Caco-2 (cell line): ENCODE results near the gene KRT15. TPM values are rescaled to one million over a fixed set of nuclear protein-coding genes. Genes with fewer than 3 reads are reported as not detected.

Experiments
- BruUV-seq: library from RNA; stranded (reverse); fragments of 400-500 nt; replicated peaks from 2 replicates; lab custom pipeline; 2021; lab: Mats Ljungman, UMichigan
- CTCF ChIA-PET: fragments of 300-600 bp; sonication (Branson Sonifier 250); formaldehyde crosslinking; loops from one replicate; lab custom pipeline; 2022; ENCODE audit warnings: antibody characterized with exemption; lab: Charles Lee
- POLR2A ChIA-PET: fragments of 300-600 bp; sonication (Branson Sonifier 250); formaldehyde crosslinking; loops from one replicate; lab custom pipeline; 2022; ENCODE audit warnings: antibody characterized with exemption; lab: Charles Lee
- DNase-seq, 2 experiments: peaks; one replicate each; pipeline versions ENCODE4 v3.0.0 to v3.0.0-alpha.2; 2020 to 2022
- H3K27me3 ChIP-seq: replicated peaks from 2 replicates; pipeline ENCODE4 v1.6.0; 2011; ENCODE audit warnings: low read length; ENCODE audit not compliant: control insufficient read depth, insufficient read depth
- H3K36me3 ChIP-seq: 2 replicates; pipeline ENCODE4 v1.5.1; 2011; ENCODE audit warnings: low read length; ENCODE audit not compliant: control insufficient read depth, insufficient read depth
- H3K4me1 ChIP-seq: fragments of 250-450 bp; sonication (Bioruptor Pico); 2 replicates; pipeline ENCODE4 v1.5.1; 2020; ENCODE audit warnings: mild to moderate bottlenecking
- H3K4me3 ChIP-seq: 2 replicates; pipeline ENCODE4 v1.5.1; 2011; ENCODE audit warnings: low read depth, mild to moderate bottlenecking, control low read depth, low read length
- H3K9me3 ChIP-seq: fragments of 250-450 bp; sonication (Bioruptor Pico); 2 replicates; pipeline ENCODE4 v1.5.1; 2020; ENCODE audit warnings: mild to moderate bottlenecking, moderate library complexity
- H3K27ac Mint-ChIP-seq: one replicate; pipeline ENCODE4 v1.8.0; 2022; ENCODE audit warnings: mixed read lengths; ENCODE audit not compliant: unreplicated experiment
- H3K27me3 Mint-ChIP-seq: one replicate; pipeline ENCODE4 v1.8.0; 2022; ENCODE audit warnings: mixed read lengths; ENCODE audit not compliant: insufficient read depth, unreplicated experiment
- H3K36me3 Mint-ChIP-seq: one replicate; pipeline ENCODE4 v1.8.0; 2022; ENCODE audit warnings: mild to moderate bottlenecking, mixed read lengths; ENCODE audit not compliant: insufficient read depth, unreplicated experiment
- H3K4me1 Mint-ChIP-seq: one replicate; pipeline ENCODE4 v1.8.0; 2022; ENCODE audit warnings: low read depth, mixed read lengths; ENCODE audit not compliant: unreplicated experiment
- H3K4me3 Mint-ChIP-seq: one replicate; pipeline ENCODE4 v1.8.0; 2022; ENCODE audit warnings: mild to moderate bottlenecking, moderate library complexity, mixed read lengths; ENCODE audit not compliant: unreplicated experiment
- H3K9me3 Mint-ChIP-seq: one replicate; pipeline ENCODE4 v1.8.0; 2022; ENCODE audit warnings: mixed read lengths; ENCODE audit not compliant: unreplicated experiment
- CTCF ChIP-seq, 2 experiments: fragments of 200-600 bp in 1 of 2; IDR thresholded peaks; 1 replicate in 1 of 2; 2 replicates in 1 of 2; pipeline versions ENCODE4 v1.5.1 to v1.8.0; 2011 to 2022; ENCODE audit warnings: antibody characterized with exemption in 1 of 2, control low read depth in 1 of 2, inconsistent platforms in 1 of 2, low read depth in 1 of 2, low read length in 1 of 2, mild to moderate bottlenecking in 1 of 2, moderate library complexity in 1 of 2; ENCODE audit not compliant: insufficient read depth in 1 of 2, severe bottlenecking in 1 of 2, unreplicated experiment in 1 of 2
- intact Hi-C: fragments of 100-400 bp; cut with micrococcal nuclease; formaldehyde crosslinking; loops from one replicate; pipeline ENCODE4 v1.10.0; 2022; ENCODE audit not compliant: unreplicated experiment
- total RNA-seq: library from RNA; stranded (reverse); gene quantifications from 2 replicates; pipeline ENCODE4 v1.2.3, GENCODE V29; 2022

Gene KRT15
- total RNA-seq, 1 experiment from 2014 or later: 5.3 TPM

DNA sequence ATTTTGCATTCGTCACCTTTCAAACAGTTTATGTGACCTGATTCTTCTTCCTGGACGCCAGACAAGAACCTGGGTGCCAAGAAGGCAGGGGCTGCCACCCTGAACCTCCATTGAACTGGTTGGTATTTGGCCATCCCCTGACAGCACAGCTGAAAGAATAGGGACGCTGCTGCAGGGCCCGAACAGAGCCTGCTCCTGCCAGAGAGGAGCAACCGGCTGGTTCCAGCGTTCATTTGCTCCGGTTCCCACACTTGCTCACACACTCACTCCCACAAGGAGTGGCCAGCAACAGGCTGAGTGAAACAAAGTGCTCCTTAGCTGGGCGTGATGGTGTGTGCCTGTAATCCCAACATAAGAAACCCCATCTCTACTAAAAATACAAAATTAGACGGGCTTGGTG, 38.2 kb upstream of the KRT15 start:
- Mint-ChIP-seq H3K27me3 (peaks cover 3% of the 10 kb centered on the region), H3K9me3 (no peaks in the 10 kb centered on the region), H3K27ac (no peak overlapping the region), H3K36me3 (no peaks in the 10 kb centered on the region), H3K4me1 (peaks cover 18% of the 10 kb centered on the region), H3K4me3 (no peak overlapping the region)
- BruUV-seq: no TSS peak
- ChIA-PET POLR2A (no interaction called here), CTCF (interaction anchor here (1.7 kb wide), 1 partner anchor 92 kb away, joined by 4 read pairs; no protein-coding TSS in a partner anchor)
- Histone ChIP-seq H3K36me3 (no peaks in the 10 kb centered on the region), H3K27me3 (no peaks in the 10 kb centered on the region), H3K9me3 (no peaks in the 10 kb centered on the region), H3K4me1 (peaks cover 8% of the 10 kb centered on the region; the same call in 1 of the 2 replicates), H3K4me3 (no peak overlapping the region)
- intact Hi-C loops: no loop called here
- no peak for DNase-seq
- TF ChIP-seq CTCF (IDR thresholded peaks at IDR 0.05; ENCODE audit: insufficient read depth in 1 of 2, low read depth in 1 of 2, low read length in 1 of 2, severe bottlenecking in 1 of 2, unreplicated experiment in 1 of 2): no peak

DNA sequence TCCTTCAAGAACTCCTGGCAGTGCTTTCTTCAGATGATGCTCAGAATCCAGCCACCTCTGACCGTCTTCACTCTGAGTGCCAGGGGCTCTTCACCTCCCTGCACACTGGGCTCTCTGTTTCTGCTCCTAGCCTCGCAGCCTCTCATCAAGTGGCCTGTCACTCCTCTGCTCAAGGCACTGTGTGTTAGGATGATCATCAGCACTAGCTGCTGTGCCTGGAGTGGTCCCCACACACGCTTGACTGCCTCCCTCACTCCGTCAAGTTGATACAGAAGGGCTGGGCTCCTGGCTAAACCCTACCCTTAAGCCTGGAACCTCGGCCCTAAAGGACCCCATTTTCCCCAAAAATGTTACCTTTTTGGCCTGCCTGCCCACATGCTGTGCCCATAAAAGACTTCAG, 37.6 kb upstream of the KRT15 start:
- DNase-seq: no peak
- Histone ChIP-seq H3K4me3 (no peak overlapping the region), H3K4me1 (peaks cover 8% of the 10 kb centered on the region; the same call in 1 of the 2 replicates), H3K36me3 (no peaks in the 10 kb centered on the region), H3K9me3 (no peaks in the 10 kb centered on the region), H3K27me3 (no peaks in the 10 kb centered on the region)
- peaks cover 3% of the 10 kb centered on the region for H3K27me3 Mint-ChIP-seq
- no peak for TF ChIP-seq CTCF (IDR thresholded peaks at IDR 0.05; ENCODE audit: insufficient read depth in 1 of 2, low read depth in 1 of 2, low read length in 1 of 2, severe bottlenecking in 1 of 2, unreplicated experiment in 1 of 2)
- H3K27ac Mint-ChIP-seq: no peak overlapping the region
- POLR2A ChIA-PET: no interaction called here
- no peak overlapping the region for H3K4me3 Mint-ChIP-seq
- H3K4me1 Mint-ChIP-seq: peaks cover 18% of the 10 kb centered on the region
- CTCF ChIA-PET: no interaction called here
- H3K9me3 Mint-ChIP-seq: no peaks in the 10 kb centered on the region
- intact Hi-C loops: no loop called here
- no peaks in the 10 kb centered on the region for H3K36me3 Mint-ChIP-seq
- BruUV-seq: no TSS peak

DNA sequence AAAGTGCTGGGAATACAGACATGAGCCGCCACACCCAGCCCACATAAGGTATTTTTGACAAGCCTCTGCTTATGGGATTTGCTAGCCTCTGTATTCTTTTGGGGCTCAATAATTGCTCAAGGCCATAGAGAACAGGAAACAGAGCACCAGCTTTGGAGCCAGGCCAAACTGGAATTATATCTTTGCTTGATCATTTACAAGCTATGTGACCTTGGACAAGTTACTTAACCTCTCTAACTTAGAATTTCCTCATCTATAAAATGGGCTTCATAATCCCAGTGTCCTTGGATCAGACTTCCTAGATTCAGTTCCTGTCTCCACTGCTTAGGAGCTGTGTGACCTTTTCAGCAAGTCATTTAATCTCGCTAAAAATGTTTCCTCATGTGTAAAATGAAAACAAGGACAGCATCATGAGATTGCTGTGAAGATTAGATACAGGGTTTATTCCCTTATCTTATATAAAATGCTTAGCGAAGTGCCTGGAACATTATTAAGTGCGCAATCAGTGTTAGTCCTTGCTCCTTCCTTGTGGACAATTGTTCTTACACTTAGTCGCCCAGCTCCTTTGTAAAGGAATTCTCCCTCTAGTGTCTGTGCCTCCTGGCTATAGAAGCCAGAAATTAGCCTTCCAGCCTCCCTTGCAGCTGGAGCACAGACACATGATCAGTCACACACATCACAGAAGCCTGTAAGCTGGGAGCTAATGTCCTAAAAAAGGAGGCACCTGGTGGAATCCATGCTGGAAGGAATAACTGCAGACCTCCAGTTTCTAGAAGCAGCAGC, 36.6 kb upstream of the KRT15 start:
- CTCF ChIA-PET: interaction anchor here (1.3 kb wide), 1 partner anchor 33 kb away, joined by 4 read pairs; no protein-coding TSS in a partner anchor
- DNase-seq: no peak
- no peak overlapping the region for H3K4me3 ChIP-seq
- H3K36me3 ChIP-seq: no peaks in the 10 kb centered on the region
- H3K9me3 ChIP-seq: no peaks in the 10 kb centered on the region
- Mint-ChIP-seq H3K4me1 (peaks cover 19% of the 10 kb centered on the region), H3K4me3 (no peak overlapping the region), H3K27me3 (peaks cover 3% of the 10 kb centered on the region), H3K9me3 (no peaks in the 10 kb centered on the region), H3K36me3 (no peaks in the 10 kb centered on the region), H3K27ac (no peak overlapping the region)
- peaks cover 10% of the 10 kb centered on the region; the same call in 1 of the 2 replicates for H3K4me1 ChIP-seq
- POLR2A ChIA-PET: interaction anchor here (1.0 kb wide), 1 partner anchor 27 kb away, joined by 5 read pairs; the partner anchor contains the start of gene KRT19
- TF ChIP-seq CTCF (IDR thresholded peaks at IDR 0.05; ENCODE audit: insufficient read depth in 1 of 2, low read depth in 1 of 2, low read length in 1 of 2, severe bottlenecking in 1 of 2, unreplicated experiment in 1 of 2): no peak
- no peaks in the 10 kb centered on the region for H3K27me3 ChIP-seq
- no TSS peak for BruUV-seq
- intact Hi-C loops: no loop called here
